ENCODE data around the gene CRYBA1.
"Not testable (repeated sequence)": the region's sequence is repeated elsewhere in the genome, so short reads cannot be mapped to it uniquely, and the experiment has no call there.

Gene CRYBA1

GRCh38 chr17:29251184-29251583, 4.5 kb downstream of the CRYBA1 start:
- Mint-ChIP-seq H3K27me3 (no peaks in the 10 kb centered on the region), H3K36me3 (no peaks in the 10 kb centered on the region), H3K9me3 (no peaks in the 10 kb centered on the region), H3K27ac (no peak overlapping the region), H3K4me1 (no peaks in the 10 kb centered on the region), H3K4me3 (no peak overlapping the region)

- peaks cover 6% of the 10 kb centered on the region for H3K4me1 Mint-ChIP-seq
- H3K4me3 Mint-ChIP-seq = no peak overlapping the region
- H3K27ac Mint-ChIP-seq = no peak overlapping the region
- H3K27me3 Mint-ChIP-seq = no peaks in the 10 kb centered on the region
- no peaks in the 10 kb centered on the region for H3K9me3 Mint-ChIP-seq
- no peaks in the 10 kb centered on the region for H3K36me3 Mint-ChIP-seq
Measured at GRCh38 chr17:29252101-29252791, 5.6 kb downstream of the CRYBA1 start.

GRCh38 chr17:29253037-29253436, 6.4 kb downstream of the CRYBA1 start:
- peaks cover 14% of the 10 kb centered on the region for H3K4me1 Mint-ChIP-seq
- no peak overlapping the region for H3K4me3 Mint-ChIP-seq
- H3K36me3 Mint-ChIP-seq = no peaks in the 10 kb centered on the region
- no peak overlapping the region for H3K27ac Mint-ChIP-seq
- no peaks in the 10 kb centered on the region for H3K27me3 Mint-ChIP-seq
- no peaks in the 10 kb centered on the region for H3K9me3 Mint-ChIP-seq

GRCh38 chr17:29255926-29256522, 9.4 kb downstream of the CRYBA1 start:
- Mint-ChIP-seq H3K27ac (no peak overlapping the region), H3K9me3 (no peaks in the 10 kb centered on the region), H3K4me3 (no peak overlapping the region), H3K4me1 (peaks cover 26% of the 10 kb centered on the region), H3K27me3 (no peaks in the 10 kb centered on the region), H3K36me3 (peaks cover 4% of the 10 kb centered on the region)

GRCh38 chr17:29256735-29257466, 10.2 kb downstream of the CRYBA1 start:
- H3K27ac Mint-ChIP-seq = peak overlapping the region; percentile 78
- no peak overlapping the region for H3K4me3 Mint-ChIP-seq
- peaks cover 7% of the 10 kb centered on the region for H3K36me3 Mint-ChIP-seq
- H3K27me3 Mint-ChIP-seq = no peaks in the 10 kb centered on the region
- peaks cover 28% of the 10 kb centered on the region for H3K4me1 Mint-ChIP-seq
- H3K9me3 Mint-ChIP-seq = no peaks in the 10 kb centered on the region

GRCh38 chr17:29257756-29258155, 11.1 kb downstream of the CRYBA1 start:
- Mint-ChIP-seq H3K4me1 (peaks cover 30% of the 10 kb centered on the region), H3K9me3 (no peaks in the 10 kb centered on the region), H3K36me3 (peaks cover 8% of the 10 kb centered on the region), H3K27ac (no peak overlapping the region), H3K27me3 (no peaks in the 10 kb centered on the region), H3K4me3 (no peak overlapping the region)

- Mint-ChIP-seq H3K36me3 (peaks cover 11% of the 10 kb centered on the region), H3K27me3 (no peaks in the 10 kb centered on the region), H3K4me3 (no peak overlapping the region), H3K4me1 (peaks cover 25% of the 10 kb centered on the region), H3K27ac (peak overlapping the region; percentile 87), H3K9me3 (no peaks in the 10 kb centered on the region)
Measured at GRCh38 chr17:29263916-29264315, 17.3 kb downstream of the CRYBA1 start.

- not testable (repeated sequence) for H3K27ac Mint-ChIP-seq, H3K9me3 Mint-ChIP-seq, H3K4me3 Mint-ChIP-seq, H3K27me3 Mint-ChIP-seq
- Mint-ChIP-seq H3K4me1 (peaks cover 51% of the 10 kb centered on the region), H3K36me3 (peaks cover 27% of the 10 kb centered on the region)
Measured at GRCh38 chr17:29271980-29272379, 25.3 kb downstream of the CRYBA1 start.

GRCh38 chr17:29273924-29274323, 27.3 kb downstream of the CRYBA1 start:
- Mint-ChIP-seq H3K4me1 (peaks cover 66% of the 10 kb centered on the region), H3K36me3 (peaks cover 42% of the 10 kb centered on the region), H3K4me3 (no peak overlapping the region), H3K27ac (peak overlapping the region; percentile 53), H3K27me3 (no peaks in the 10 kb centered on the region), H3K9me3 (no peaks in the 10 kb centered on the region)

- no peak overlapping the region for H3K27ac Mint-ChIP-seq
- no peaks in the 10 kb centered on the region for H3K27me3 Mint-ChIP-seq
- H3K9me3 Mint-ChIP-seq = no peaks in the 10 kb centered on the region
- peaks cover 58% of the 10 kb centered on the region for H3K36me3 Mint-ChIP-seq
- no peak overlapping the region for H3K4me3 Mint-ChIP-seq
- H3K4me1 Mint-ChIP-seq = peaks cover 64% of the 10 kb centered on the region
Measured at GRCh38 chr17:29278692-29279091, 32.0 kb downstream of the CRYBA1 start.

GRCh38 chr17:29279397-29280070, 32.9 kb downstream of the CRYBA1 start:
- Mint-ChIP-seq H3K4me1 (peaks cover 61% of the 10 kb centered on the region), H3K36me3 (peaks cover 57% of the 10 kb centered on the region), H3K27ac (no peak overlapping the region), H3K9me3 (no peaks in the 10 kb centered on the region), H3K4me3 (peak overlapping the region; percentile 15), H3K27me3 (no peaks in the 10 kb centered on the region)

- H3K4me3 Mint-ChIP-seq = peak overlapping the region; percentile 73
- H3K9me3 Mint-ChIP-seq = no peaks in the 10 kb centered on the region
- no peak overlapping the region for H3K27ac Mint-ChIP-seq
- peaks cover 61% of the 10 kb centered on the region for H3K4me1 Mint-ChIP-seq
- no peaks in the 10 kb centered on the region for H3K27me3 Mint-ChIP-seq
- H3K36me3 Mint-ChIP-seq = peaks cover 47% of the 10 kb centered on the region
Measured at GRCh38 chr17:29283496-29283895, 36.8 kb downstream of the CRYBA1 start.

- H3K4me3 Mint-ChIP-seq = peak overlapping the region; percentile 73
- H3K4me1 Mint-ChIP-seq = peaks cover 61% of the 10 kb centered on the region
- H3K9me3 Mint-ChIP-seq = no peaks in the 10 kb centered on the region
- H3K27me3 Mint-ChIP-seq = no peaks in the 10 kb centered on the region
- peaks cover 46% of the 10 kb centered on the region for H3K36me3 Mint-ChIP-seq
- no peak overlapping the region for H3K27ac Mint-ChIP-seq
Measured at GRCh38 chr17:29283961-29284360, 37.3 kb downstream of the CRYBA1 start.

GRCh38 chr17:29289852-29290251, 43.2 kb downstream of the CRYBA1 start:
- peaks cover 30% of the 10 kb centered on the region for H3K36me3 Mint-ChIP-seq
- H3K4me1 Mint-ChIP-seq = peaks cover 69% of the 10 kb centered on the region
- no peaks in the 10 kb centered on the region for H3K27me3 Mint-ChIP-seq
- peak overlapping the region; percentile 35 for H3K27ac Mint-ChIP-seq
- H3K9me3 Mint-ChIP-seq = no peaks in the 10 kb centered on the region
- H3K4me3 Mint-ChIP-seq = peak overlapping the region; percentile 77

GRCh38 chr17:29291163-29291752, 44.6 kb downstream of the CRYBA1 start:
- Mint-ChIP-seq H3K27ac (peak overlapping the region; percentile 91), H3K36me3 (peaks cover 26% of the 10 kb centered on the region), H3K9me3 (no peaks in the 10 kb centered on the region), H3K4me3 (peak overlapping the region; percentile 92), H3K27me3 (no peaks in the 10 kb centered on the region), H3K4me1 (peaks cover 68% of the 10 kb centered on the region)
